ENCODE results near the gene RNF144B.
"Not testable (repeated sequence)": the region's sequence is repeated elsewhere in the genome, so short reads cannot be mapped to it uniquely, and the experiment has no call there.

The RNF144B gene

GRCh38 chr6:18409602-18410001, 22.5 kb downstream of the RNF144B start:
- not testable (repeated sequence) for DNase-seq (ENCODE audit: low spot score)

GRCh38 chr6:18410412-18410811, 23.3 kb downstream of the RNF144B start:
- no peak for DNase-seq (ENCODE audit: low spot score)

GRCh38 chr6:18412068-18412467, 24.9 kb downstream of the RNF144B start:
- DNase-seq (ENCODE audit: low spot score) = no peak

- DNase-seq (ENCODE audit: low spot score) = no peak
Measured at GRCh38 chr6:18412644-18413043, 25.5 kb downstream of the RNF144B start.

GRCh38 chr6:18413381-18413780, 26.2 kb downstream of the RNF144B start:
- no peak for DNase-seq (ENCODE audit: low spot score)

GRCh38 chr6:18414116-18414515, 27.0 kb downstream of the RNF144B start:
- no peak for DNase-seq (ENCODE audit: low spot score)

- no peak for DNase-seq (ENCODE audit: low spot score)
Measured at GRCh38 chr6:18415207-18415606, 28.1 kb downstream of the RNF144B start.

- DNase-seq (ENCODE audit: low spot score) = no peak
Measured at GRCh38 chr6:18415671-18416340, 28.7 kb downstream of the RNF144B start.

GRCh38 chr6:18416341-18416679, 29.2 kb downstream of the RNF144B start:
- DNase-seq (ENCODE audit: low spot score) = no peak

GRCh38 chr6:18420328-18420727, 33.2 kb downstream of the RNF144B start:
- DNase-seq (ENCODE audit: low spot score) = no peak

- no peak for DNase-seq (ENCODE audit: low spot score)
Measured at GRCh38 chr6:18422136-18422535, 35.0 kb downstream of the RNF144B start.

GRCh38 chr6:18423426-18423825, 36.3 kb downstream of the RNF144B start:
- DNase-seq (ENCODE audit: low spot score) = no peak

GRCh38 chr6:18424201-18424600, 37.1 kb downstream of the RNF144B start:
- no peak for DNase-seq (ENCODE audit: low spot score)

- no peak for DNase-seq (ENCODE audit: low spot score)
Measured at GRCh38 chr6:18425218-18425617, 38.1 kb downstream of the RNF144B start.

- no peak for DNase-seq (ENCODE audit: low spot score)
Measured at GRCh38 chr6:18427296-18427695, 40.1 kb downstream of the RNF144B start.

- DNase-seq (ENCODE audit: low spot score) = no peak
Measured at GRCh38 chr6:18429655-18430297, 42.6 kb downstream of the RNF144B start.

GRCh38 chr6:18431581-18431980, 44.4 kb downstream of the RNF144B start:
- no peak for DNase-seq (ENCODE audit: low spot score)

- DNase-seq (ENCODE audit: low spot score) = no peak
Measured at GRCh38 chr6:18432180-18432579, 45.0 kb downstream of the RNF144B start.

GRCh38 chr6:18432619-18433018, 45.5 kb downstream of the RNF144B start:
- no peak for DNase-seq (ENCODE audit: low spot score)

GRCh38 chr6:18433059-18433458, 45.9 kb downstream of the RNF144B start:
- DNase-seq (ENCODE audit: low spot score) = no peak

GRCh38 chr6:18436341-18436740, 49.2 kb downstream of the RNF144B start:
- no peak for DNase-seq (ENCODE audit: low spot score)

GRCh38 chr6:18439581-18439980, 52.4 kb downstream of the RNF144B start:
- DNase-seq (ENCODE audit: low spot score) = no peak

GRCh38 chr6:18441251-18441979, 54.3 kb downstream of the RNF144B start:
- DNase-seq (ENCODE audit: low spot score) = no peak
